HG03575 (cell line): Measurements from ENCODE around the gene SLC35E1.

ENCODE experiments used
- ATAC-seq: cut with Tn5 transposase; IDR thresholded peaks from one replicate; pipeline ENCODE4 v1.9.1; 2021; ENCODE audit not compliant: unreplicated experiment, insufficient number of reproducible peaks, low FRiP score; ENCODE audit errors: extremely low read depth

SLC35E1 gene

GRCh38 chr19:16585094-16585801 is 13.0 kb upstream of the SLC35E1 start:
- ATAC-seq: no peak

GRCh38 chr19:16584248-16585093 is 12.3 kb upstream of the SLC35E1 start:
- ATAC-seq: no peak

DNA sequence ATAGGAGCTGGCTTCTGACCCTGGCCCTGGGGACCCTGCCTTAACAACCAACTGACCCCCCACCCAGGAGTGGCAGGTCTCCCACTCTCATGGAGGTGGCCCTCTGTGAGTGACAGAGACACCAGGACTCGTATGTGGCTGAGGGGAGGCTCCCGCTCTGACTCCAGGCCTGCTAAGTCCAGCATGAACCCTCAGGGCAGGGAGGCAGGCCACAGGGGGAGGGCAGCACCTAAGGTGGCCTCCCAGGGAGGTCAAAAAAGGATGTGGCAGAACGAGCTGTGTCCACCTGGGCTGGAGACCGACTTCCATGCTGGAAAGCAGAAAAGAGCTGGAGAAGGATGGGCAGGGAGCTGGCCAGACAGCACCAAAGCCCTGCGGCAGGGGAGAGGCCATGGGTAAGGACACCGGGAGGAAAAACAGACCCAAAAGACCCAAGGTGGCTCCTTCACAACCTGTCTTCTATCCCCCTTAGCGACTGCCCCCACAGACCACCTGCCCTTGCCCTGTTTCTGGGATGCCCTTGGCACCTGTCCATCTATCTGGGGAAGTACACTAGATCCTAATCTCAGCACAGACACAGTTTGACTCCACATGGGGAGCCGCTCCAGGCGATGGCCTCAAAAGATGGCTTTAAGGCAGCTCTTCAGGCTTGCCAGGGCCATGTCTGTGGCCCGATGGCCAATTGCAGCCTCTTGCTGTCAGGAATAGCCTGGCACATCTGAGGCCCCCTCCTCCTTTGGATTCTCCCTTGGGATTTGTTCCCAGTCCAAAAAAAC is 10.5 kb upstream of the SLC35E1 start:
- ATAC-seq: no peak

GRCh38 chr19:16581971-16582343 is 9.7 kb upstream of the SLC35E1 start:
- no peak for ATAC-seq

DNA sequence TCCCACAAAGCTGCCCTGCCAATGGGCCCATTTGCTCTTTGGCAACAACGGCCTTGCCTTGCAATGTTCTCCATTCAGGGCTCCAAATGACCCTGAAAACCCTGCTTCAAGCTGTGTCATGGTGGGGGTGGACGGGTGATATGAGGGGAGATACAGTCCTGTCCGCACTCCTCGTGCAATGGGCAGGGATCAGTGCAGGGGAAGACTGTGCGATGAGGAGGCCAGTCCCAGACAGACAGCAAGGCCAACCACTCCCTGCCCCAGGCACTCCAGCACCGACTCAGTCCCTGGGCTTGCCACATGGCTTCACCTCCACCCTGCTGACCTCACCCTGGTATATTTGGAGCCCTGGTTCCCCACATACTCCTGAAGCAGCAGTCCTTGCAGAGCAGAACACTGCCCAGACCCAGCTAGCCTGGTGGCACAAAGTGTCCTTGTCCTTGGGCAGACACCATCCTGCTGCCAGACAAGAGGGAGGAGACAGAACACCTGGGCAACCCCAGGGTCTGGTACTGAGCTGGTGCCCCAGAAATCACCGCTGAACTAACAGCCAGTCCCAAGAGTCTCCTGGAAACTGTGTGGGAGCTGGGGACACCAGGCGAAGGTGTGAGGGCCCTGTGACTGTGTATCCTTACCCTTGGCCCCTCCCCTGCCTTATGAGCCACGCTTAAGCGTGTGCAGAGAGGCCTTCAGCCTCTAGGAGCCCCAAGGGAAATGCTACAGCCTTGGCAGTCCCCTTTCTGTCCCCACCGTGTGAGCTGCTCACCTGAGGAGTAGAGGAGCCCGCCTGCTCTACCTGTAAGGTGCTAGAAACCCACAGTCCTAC is 9.1 kb upstream of the SLC35E1 start:
- ATAC-seq: no peak

DNA sequence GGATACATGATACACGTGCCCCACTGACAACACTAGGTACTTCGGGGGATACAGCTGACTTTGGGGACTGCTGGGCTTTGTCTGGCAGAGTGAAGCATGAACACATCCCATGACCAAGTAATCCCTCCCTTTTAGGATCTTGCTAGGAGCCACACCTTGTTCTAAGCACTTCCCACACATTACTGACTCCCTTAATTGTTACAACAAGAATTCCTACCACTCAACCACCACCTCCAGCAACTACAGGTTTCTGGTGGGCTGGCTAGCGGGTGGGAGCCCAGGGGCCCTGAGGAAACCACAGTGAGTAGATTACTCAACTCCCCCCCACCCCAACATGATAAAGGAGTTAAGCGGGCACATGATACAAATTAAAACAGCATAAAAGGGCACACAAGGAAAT is 7.2 kb upstream of the SLC35E1 start:
- ATAC-seq: no peak

DNA sequence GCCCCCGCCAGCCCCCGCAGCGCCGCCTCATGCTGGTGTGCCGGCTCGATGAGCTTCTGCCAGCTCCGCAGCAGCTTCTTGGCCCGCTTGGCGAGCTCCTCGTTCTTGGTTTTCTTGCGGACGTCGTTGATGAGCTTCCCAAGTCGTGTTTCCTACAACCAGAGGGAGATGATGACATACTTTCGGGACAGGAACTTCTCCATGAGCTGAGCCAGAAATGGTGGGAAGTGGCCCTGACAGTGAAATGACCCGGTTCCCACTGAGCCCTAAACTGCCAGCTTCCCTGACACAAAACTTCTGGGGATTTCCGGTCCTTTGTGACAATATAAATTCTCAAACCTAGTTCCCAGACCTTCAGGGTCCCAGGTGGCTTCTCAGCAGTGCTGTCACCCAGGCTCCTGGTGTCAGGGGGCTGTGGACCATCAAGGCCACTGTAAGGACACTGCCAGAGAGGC is 5.3 kb upstream of the SLC35E1 start:
- ATAC-seq: no peak

DNA sequence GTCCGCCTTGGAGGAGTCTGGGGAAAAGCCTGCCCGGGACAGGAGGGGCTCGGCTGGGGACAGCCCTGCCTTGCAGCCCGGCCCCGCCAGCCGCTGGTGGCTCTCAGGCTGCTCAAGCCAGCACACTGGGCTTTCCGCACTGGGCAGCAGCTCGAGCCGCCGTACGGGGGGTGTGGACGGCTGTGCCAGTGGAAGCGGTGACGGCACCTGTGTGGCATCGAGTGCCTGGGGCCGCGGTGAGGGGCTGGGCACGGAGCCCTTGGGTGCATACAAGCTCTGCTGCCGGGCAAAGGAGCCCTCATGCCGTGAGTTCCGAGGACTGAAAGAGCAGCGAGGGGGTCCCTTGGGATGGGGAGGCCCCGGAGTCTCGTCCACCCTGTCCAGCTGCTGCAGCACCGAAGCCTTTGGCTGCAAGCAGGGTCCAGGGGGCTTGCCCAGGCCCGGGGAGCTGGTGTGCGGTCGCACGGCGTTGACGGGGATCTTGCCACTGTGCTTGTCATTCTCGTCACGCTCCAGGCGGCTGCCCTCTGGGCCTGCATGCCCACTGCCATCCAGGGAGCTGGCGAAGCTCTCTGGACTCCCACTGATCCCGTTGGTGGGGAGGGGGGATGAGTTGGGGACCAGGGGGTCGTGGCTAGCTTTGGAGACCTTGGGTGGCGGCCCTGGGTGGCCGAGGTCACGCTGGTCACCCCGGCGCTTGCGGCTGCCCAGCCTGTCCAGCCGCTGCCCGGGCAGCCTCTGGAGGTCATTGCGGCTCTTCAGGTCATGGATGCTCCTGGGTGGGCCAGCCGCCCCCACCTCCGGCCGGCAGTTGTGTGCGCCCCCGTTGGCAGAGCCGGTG is 4.7 kb upstream of the SLC35E1 start:
- ATAC-seq: no peak

DNA sequence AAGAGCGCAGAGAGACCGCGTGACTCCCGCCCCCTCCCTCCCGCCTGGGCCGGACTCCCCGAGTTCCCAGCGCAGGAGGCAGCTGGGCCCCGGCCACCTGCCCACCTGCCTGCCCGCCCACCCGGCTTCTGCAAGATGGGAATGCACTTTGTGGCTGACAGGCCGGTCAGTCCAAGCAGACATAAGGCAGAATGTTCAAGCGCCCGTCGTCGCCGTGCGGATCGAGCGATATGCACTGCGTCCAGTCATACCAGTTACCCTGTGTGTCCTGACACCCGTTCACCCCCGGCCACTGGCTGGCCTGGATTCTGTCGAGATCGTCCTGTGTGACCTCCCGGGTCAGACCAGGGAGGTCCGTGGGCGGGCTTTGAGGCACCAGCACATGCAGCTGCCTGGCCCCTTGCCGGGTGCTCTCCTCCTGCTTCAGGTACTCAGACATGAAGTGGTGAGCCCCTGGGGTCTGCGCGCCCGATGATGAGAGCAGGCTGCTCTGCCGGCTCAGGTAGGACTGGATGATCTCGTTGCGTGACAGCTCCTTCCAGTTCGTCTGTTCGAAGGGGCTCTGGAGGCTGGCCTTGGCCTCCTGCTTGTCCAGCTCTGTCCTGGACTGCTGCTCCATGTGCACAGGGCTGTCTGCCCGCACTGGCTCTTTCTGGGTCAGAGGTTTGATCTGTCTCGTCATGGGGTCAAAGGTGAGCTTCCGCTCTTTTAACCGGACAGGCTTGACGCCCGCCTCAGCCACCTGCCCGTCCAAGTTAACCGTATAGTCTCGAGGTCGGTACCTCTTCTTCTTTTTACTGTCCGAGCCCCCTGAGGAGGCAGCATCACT is 3.9 kb upstream of the SLC35E1 start:
- no peak for ATAC-seq

DNA sequence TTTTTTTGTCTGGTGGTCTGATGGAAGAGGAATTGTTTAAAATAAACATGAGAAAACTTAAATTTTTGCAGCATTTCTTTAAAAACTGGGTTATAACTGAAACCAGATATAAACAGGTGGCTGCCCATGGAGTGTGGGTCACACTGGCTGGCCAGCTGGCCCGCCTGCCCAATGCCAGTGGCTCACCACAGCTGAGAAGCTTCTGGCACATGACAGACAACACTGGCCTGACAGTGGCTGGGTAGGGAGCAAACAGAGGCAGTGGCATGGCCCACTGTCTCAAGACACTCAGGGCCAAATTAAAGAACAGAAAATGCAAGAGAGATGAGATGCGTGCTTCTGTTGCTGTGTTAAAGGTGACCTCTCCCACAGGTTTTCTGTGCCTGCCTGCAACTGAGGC is 3.1 kb upstream of the SLC35E1 start:
- no peak for ATAC-seq

DNA sequence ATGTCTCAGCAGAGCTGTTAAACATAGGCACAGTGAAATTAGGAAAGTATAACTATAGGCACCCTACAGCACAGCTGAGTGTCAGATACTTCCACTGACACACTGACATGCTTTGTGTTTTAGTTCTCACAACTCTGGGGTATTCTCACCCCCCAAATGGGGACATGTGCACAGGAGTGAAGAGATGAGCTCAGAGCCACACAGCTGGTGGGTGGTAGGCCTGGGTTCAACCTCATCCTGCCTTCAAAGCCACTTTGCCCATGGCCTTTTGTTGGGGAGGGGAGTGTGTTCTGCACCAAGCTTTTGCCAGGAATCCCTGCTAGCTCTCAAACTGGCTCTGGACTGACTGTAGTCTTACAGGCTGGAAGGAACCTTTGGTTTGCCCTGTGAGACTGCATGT is 1.7 kb upstream of the SLC35E1 start:
- ATAC-seq: no peak

GRCh38 chr19:16573296-16573695 is 1.1 kb upstream of the SLC35E1 start:
- ATAC-seq: no peak

GRCh38 chr19:16571822-16572331 is 338 bp downstream of the SLC35E1 start:
- no peak for ATAC-seq

GRCh38 chr19:16571283-16571682 is 932 bp downstream of the SLC35E1 start:
- ATAC-seq: no peak

- no peak for ATAC-seq
These were observed 2.5 kb downstream of the SLC35E1 start for GRCh38 chr19:16569609-16570320.

DNA sequence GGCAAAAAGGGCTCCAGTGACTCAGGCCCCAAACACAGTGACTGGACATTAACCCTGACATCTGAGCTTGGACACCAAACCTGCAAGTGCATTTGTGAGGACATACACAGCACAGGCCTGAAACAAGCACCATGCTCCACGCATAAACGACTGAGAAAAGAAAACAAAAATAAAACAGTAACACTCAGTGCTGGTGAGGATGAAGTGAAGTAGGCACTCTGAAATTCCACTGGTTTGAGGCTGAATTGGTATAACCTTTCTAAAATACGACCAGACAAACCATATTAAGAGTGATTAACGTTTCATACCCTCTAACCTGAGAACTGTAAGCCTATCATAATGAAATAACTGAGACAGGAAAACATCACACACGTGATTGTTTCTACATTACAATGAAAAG is 5.5 kb downstream of the SLC35E1 start:
- no peak for ATAC-seq

- ATAC-seq: no peak
These were observed 6.1 kb downstream of the SLC35E1 start for GRCh38 chr19:16566161-16566560.
